ENCODE measurements around the gene STT3A.
A peak's percentile ranks its signal among the peaks of the same experiment; 100 is the strongest.
"Not testable (repeated sequence)": the region's sequence is repeated elsewhere in the genome, so short reads cannot be mapped to it uniquely, and the experiment has no call there.

The STT3A gene

DNA sequence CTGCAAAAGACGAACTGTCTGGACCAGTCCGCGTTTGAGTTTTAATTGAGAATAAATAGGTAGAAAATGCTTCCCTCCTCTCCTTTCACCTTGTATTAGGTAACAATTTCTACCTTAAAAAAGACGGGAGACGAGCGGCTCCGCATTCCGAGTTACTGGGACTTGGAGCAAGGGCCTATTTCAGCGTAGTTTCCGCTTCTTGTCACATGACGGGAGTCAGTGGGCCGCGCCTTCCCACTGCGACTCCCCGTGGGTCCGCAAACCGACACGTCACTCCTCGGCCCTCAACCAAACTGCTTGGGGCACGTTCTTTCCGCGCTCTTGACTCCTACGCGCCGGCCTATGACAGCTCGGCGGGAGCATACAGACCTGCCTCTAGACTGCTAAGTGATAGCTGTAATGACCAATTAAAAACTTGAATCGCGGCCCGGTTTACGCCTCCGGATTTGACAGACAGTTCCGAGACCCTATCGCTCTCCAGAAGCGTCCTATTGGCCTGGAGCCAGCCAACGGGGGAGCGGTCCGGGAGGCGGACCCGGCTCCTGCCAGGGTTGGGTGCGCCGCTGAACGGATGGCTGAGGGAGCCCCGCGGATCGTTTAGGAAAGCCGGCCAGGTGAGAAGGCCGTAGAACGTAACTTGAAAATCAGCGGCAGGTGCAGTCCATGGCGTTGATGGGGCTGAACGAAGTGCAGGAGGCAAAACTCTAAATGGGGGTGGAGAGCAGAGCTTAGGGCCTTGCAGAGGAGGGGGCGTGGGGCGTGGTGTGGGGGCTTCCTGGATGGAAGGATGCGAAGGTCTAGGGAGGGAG, at the start of gene STT3A:
Gene STT3A, plus strand, starts transcription at position 548 of the 809 bp plus-strand sequence. CDS start 3,064 bp downstream, outside the sequence.
- DNase-seq: peak; percentile 100

DNA sequence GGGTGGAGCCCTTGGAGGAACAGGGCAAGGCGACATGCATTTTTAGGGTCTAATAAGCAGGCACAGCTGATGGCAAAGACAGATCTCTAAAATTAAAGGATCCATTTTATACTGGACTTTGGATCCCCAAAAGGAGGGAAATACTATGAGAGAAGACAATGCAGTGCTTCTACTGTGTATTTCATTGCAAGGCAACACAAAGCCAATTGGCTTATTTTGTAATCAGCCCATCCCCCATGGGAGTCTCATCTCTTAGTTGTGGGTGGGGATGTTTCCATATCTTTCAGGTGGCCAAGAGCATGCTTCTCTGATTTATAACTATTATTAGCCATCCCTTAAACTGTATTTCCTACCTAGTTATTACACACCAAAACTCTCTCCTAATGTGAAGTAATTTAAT, 41.9 kb upstream of the STT3A start:
- DNase-seq: no peak

DNA sequence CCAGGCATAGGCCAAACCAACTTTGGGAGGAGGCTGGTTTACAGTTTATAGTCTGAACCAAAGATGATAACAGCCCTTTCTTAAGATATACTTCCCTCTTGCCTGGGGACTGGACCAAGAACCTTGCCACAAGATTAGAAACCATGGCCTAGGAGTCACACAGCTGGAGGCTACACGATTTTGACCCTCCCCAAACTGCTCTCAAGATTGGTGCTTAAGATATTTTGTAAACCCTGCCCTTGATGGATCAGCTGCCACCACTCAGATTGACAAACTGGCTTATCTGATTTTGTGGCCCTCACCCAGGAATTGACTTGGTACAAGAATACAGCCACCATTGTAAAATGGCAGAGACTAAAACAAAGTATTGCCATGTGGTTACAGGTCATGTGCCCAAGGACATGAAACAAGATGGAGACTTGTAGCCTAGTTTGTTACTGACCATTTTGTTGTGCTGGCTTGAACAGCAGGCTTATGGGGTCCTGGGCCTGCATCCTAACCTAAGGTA, 40.8 kb upstream of the STT3A start:
- DNase-seq: no peak

DNA sequence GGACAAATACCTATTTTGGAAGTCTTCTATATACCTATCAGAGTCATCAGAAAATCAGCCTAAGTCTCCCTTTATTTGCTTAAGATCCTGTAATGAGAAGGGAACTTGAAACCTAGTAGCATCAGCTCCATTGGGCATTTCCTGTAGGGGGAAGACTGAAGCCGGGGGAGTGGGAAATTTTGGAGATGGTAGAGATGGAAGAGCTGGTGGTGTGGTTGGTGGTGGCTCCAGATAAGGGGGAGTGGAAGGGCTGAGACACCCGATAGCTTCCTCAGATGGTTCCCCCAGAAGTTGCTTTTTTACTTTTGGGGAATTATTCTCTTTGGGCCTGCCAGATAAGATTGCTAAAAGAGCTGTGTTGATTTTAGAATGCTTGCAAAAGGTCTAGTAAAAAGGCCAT, 39.7 kb upstream of the STT3A start:
- no peak for DNase-seq

DNA sequence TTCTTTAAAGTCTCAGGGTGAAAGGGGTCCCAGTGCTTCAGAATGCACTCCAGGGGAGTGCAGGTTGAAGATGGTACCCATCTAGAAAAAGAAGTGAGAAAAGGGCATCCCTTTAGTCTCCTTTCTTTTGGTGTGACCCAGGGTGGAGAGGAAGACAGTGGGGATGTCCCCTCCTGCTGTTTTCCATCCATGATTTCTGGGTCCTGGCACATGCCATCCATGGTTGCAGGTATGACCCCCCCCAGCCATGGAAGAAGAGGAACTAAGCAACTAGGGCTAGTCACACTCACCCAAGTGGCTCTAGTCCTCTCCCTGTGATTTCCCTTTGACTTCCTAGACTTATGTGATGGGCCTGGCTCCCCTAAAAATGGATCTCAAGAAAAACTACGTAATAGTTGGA, 39.3 kb upstream of the STT3A start:
- DNase-seq: no peak

DNA sequence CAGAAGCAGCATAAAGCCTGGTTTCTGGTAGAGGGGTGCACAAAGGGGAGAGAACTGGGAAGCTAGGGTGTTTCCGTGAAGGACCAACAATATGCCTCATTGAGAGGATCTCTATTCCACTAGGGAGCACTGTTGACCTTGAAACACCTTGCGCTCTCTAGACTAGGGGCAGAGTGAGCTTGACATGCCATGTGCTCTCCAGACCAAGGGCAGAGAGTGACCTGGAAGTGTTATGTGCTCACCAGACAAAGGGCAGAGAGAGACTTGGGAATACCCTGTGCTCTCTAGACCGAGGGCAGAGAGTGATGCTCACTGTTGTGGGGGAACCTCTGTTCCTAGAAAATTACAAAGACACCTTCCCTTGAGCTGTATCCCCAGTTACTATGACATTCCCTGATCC, 38.6 kb upstream of the STT3A start:
- DNase-seq: no peak

DNA sequence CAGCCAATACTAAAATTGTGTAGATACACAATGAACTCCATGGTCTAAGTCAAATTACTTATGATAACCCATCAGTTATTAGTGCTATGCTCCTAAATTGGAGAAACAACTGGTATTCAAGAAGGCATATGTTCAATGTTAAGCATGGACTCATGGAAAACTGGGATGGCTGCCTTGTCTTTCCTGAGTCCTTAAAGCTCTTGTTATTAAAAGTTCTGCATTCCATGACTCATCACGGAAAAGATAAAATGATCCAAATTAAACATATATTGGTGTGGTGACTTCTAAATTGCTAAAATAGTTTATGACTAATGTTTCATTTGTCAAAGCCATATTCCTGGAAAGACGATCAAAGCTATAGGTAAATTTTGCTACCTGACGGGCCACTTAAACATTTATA, 32.8 kb upstream of the STT3A start:
- no peak for DNase-seq

DNA sequence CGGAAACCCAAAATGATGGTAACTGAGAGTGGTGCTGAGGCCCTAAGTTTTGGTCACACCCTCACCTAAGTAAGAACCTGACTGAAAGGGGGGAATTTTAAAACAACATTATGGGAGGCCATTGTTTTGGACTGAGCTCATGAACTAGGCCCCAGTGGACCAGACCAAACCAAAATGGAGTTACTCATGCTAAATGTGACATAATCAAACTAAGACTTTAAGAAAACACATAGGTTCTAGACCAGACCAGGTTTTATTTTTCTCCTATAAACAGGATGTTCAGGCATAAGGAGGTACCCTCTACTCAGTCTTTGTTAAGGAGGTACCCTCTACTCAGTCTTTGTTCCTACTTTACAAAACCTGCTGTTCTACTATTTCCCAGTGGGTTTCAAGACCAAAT, 30.7 kb upstream of the STT3A start:
- no peak for DNase-seq

DNA sequence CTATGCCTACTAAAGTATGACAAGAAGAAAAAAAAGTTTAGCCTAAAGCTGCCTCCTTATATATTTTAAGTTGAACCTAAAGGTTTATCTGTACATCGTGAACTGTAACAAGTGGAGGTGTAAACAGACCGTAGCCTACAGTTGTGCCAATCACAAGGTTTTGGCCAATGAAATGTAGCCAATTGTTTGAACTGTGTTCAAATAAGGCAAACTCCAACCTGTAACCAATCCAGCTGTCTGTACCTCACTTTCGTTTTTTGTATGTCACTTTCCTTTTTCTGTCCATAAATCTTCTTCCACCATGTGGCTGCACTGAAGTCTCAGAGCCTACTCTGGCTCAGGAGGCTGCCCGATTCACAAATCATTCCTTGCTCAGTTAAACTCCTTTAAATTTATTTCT, 30.2 kb upstream of the STT3A start:
- no peak for DNase-seq

DNA sequence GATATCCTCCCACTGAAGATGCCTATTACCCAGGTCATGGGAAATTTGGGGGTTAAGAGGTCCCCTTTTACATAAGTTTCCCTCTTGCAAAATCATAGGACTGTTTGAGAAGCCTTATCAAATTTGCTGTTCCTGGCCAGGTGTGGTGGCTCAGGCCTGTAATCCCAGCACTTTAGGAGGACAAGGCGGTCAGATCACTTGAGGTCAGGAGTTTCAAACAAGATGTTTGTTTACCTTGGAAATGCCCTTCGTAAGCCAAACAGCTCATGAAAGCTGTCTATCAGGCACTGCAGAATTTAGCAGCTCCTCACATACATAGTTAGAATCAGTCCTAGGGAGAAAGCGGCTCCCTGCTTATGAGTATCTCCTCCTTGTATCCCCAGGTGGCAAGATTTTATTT, 28.3 kb upstream of the STT3A start:
- no peak for DNase-seq

DNA sequence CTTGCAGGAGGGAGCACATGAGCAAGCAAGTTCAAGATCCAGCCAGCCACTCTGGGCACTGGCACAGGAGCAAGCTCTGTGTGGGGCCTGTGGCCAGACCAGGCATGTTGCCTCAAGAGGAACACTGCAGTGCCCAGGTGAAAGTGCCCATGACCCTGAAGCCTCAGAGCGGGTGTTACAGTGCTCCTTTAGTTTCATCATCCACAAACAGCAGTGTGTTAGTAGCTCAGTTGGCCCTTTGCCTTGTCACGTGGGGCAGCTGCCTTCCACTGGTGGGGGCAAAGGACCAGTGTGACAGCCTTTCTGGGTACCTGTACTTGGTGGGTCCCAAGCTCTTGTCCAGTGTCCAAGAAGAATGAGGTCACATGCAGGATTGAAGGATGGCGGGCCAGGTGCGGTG, 26.4 kb upstream of the STT3A start:
- DNase-seq: no peak

DNA sequence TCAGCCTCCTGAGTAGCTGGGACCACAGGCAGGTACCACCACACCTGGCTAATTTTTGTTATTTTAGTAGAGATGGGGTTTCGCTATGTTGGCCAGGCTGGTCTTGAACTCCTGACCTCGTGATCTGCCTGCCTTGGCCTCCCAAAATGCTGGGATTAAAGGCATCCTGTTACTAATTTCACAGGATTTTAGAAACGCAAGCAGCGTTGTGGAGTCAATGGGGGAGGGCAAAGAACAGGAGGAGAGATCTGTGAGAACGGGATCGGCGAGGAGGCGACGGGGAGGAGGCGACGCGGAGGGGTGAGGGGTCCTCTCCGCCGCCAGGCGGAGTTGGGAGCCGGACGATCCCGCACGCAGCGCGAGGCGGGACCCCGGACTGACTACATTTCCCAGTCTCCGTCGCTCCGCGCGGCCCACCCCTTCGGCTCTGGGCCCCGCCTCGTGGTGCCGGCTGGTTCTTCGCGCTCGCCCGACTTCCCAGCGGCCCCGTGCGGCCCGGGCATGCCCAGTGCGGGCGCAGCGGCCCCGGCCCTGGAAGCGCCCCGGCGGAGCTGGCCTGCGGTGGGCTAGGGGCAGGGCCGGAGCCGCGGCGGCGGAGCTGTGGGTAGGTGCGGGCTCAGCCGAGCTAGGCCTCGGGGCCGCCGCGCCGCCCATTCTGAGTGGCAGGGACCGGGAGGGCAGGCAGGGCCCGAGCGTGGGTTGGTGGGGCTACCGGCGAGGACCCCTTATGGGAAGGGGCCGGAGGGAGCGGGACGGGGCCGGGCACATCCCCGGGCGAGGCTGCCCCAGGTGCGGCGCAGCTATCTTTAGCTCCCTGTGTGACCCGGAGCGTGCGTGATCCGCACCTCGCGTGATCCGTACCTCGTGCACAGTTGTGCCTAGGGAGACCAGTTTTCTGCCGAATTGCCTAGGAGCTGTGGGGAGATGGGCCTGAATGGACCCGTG, 23.4 kb upstream of the STT3A start, which contains the start of gene EI24:
Gene EI24, plus strand, starts transcription at position 508 of the 945 bp plus-strand sequence. CDS start 3,051 bp downstream, outside the sequence.
- peak; percentile 85 for DNase-seq

DNA sequence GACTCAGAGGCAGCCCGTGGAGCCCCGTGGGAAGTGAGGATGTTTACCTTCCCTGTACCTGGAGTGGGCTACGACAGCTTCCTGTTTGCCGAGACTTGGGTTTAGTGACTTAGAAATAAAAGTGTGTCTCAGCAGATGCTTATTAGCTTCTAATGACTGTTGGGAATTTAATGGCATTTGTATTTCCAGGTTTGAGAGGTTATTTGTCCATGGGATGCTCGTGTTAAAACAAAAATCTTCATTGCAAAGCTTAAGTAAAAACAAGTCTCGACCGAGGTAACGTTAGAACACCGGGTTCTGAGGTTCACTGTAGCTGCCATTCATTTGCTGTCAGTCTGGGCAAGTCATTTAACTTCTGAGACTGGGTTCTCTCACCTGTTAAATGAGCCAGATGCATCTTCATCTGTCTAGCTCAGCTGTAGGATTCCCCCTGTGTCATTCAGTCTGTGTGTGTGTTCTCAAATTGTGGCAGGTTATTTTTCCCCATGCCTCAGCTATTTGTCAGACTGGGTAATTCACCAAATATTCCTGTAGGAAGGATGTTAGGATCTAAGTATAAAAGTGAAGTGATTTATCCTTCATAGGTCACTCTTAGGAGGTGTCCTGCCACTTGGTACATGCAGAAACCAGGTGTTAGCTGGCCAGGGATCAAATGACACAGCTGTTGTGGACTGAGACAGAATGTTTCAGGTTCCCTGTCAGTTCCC, 22.6 kb upstream of the STT3A start:
- no peak for DNase-seq

DNA sequence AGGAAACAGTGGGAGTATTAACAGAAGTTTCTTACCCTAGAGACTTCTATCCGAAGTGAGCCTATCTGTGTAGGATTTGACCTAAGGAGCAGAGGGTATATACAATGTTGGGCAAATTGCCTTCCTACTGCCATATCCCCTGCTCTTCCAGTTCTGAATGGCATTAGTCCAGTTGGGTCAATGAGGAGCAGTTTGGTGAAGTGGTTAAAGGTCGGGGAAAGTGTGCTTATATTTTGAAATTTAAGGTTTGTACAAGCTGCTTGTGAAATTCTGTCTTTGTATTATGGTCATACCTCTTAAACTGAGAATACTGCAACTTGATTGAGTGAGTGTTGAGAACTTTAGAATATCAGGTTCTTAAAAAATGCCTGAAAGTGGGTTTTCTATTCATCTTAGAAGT, 21.7 kb upstream of the STT3A start:
- no peak for DNase-seq

DNA sequence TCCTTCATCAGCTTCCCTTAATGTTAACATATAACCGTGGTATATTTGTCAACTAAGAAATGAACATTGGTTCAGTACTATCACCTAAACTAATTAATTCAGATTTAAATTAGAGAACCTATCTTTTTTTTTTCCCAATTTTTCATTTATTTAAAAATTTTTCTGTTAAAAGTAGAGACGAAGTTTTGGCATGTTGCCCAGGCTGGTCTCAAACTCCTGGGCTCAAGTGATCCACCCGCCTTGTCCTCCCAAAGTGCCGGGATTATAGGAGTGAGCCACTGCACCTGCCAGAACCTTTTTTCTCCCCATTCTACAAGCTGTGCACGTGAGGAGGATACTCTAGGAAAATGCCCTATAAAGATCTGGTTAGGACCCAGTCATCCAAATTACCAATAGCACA, 19.7 kb upstream of the STT3A start:
- no peak for DNase-seq

DNA sequence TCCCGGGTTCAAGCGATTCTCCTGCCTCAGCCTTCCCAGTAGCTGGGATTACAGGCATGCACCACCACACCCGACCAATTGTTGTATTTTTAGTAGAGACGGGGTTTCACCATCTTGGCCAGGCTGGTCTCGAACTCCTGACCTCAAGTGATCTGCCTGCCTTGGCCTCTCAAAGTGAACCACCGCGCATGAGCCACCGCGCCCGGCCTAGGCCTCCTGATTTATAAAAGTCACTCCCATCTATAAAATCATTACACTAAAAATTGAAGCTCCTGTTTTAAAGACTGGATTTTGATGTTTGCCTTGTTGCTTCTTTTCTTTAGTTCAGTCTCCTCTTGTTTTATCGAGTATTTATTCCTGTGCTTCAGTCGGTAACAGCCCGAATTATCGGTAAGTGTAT, 15.5 kb upstream of the STT3A start:
- DNase-seq: not testable (repeated sequence)

DNA sequence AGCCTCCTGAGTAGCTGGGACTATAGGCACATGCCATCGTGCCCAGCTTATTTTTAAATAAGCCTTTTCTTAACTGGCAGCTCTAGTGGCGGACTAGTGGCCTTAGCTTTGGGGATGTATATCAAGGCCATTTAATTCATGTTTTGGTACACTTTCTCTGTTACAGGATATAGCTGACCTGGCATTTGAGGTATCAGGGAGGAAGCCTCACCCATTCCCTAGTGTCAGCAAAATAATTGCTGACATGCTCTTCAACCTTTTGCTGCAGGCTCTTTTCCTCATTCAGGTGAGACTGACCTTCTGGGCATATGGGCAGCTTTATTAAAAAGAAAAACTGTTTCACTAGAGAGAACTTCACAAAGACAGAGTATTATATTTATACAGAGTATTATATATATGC, 13.9 kb upstream of the STT3A start:
- DNase-seq: no peak

DNA sequence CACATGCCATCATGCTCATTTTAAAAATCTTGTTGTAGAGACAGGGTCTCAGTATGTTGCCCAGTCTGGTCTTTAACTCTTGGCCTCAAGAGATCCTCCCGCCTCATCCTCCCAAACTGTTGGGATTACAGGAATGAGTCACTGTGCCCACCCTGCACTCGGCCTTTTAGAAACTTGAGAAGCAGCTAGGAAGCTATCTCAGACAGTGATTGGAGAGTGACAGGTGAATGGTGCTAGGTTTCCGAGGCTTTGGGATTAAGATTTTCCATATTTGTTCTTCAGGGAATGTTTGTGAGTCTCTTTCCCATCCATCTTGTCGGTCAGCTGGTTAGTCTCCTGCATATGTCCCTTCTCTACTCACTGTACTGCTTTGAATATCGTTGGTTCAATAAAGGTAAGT, 12.8 kb upstream of the STT3A start:
- no peak for DNase-seq

DNA sequence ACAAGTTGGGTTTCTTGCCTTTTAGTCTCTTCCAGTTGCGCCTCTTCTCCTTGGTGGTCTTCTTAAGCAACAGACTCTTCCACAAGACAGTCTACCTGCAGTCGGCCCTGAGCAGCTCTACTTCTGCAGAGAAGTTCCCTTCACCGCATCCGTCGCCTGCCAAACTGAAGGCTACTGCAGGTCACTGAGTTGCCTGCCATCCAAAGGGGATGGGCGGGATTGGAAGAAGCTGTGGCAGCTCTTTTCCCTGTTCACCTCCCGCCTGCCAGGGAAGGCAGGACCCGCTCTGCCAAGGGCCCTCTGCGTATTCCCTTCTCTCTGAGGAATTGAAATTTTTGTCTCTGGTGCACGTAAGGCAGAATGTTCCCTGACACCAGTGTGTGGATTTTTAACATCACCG, 9.2 kb upstream of the STT3A start:
- DNase-seq: no peak

DNA sequence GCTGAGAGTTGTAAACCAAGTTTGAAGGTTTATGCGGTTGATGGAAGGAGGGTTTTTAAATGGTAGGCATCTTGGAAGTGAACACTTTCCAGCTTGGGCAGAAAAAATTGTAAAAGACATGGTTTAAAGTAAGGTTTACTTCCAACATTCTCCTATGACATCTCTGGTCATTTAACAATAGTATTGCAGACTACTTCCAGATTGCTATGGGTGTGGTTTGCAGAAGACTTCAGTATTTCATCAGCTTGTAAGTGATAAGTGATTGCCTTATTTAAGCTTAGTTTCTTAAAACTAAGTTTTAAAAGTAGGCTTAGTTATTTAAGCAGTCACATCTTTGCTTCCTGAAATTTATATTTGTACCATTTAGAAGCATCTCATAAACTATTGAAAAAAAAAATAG, 7.2 kb upstream of the STT3A start:
- DNase-seq: no peak

DNA sequence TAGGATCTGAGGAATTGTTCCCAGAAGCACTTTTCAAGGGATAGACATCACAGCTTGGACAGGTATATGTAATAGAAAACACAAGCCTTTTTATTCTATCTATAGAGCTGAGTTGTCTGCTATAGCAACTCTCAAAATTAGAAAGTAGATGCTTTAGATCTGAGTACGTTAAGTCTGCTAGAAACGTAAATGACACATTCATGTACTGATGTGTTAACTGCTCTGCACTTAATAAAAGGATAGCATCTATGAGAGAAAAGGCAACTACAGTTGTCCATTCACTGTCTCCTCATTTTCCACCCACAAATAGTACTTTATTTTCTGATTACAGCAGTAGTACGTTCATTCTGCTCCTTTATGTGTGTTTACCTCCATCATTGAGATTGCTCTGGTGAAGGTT, 6.0 kb upstream of the STT3A start:
- no peak for DNase-seq

DNA sequence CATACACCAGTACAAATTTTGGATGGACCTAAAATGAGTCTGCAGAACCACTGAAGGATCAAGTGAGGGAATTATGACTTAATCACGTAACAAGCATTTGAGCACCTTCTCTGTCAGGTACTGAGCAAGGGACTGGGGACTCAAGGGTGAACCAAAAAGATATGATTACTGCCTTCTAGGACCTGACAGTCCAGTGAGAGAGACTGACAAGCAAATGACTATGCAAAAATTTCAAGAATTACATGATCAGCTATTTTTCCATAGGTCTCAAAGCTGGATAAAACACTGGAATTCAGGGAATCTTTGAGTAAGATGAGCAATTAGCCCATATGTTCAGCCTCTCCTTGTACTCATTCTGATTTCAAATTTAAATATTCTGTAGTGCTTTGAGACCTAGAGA, 5.2 kb upstream of the STT3A start:
- DNase-seq: no peak

DNA sequence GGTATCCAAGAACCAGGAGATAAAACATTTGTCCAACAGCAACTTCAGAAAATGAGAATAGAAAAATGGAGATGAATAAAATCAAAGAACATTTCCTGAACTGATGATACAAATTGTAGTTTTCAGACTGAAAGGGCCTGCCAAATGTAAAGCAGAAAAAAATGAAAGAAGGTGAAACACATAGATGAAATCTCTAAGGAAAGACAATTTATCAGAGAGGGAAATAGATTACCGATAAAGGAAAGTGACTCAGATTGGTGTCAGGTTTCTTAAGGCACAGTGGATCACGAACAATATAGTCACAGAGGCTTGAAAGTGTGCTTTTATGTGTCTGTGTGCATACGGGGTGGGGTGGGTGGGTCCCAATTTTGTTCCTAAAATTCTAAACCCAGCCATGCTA, 4.1 kb upstream of the STT3A start:
- DNase-seq: no peak
